HepG2 (cell line): ENCODE results near the gene IGFBP6. TPM values are rescaled to one million over a fixed set of nuclear protein-coding genes. Genes with fewer than 3 reads are reported as not detected.

Source experiments
- E2F1 ChIP-seq: sonication (generic); formaldehyde crosslinking; IDR thresholded peaks from 2 replicates; pipeline ENCODE4 v1.5.0; 2020; ENCODE audit warnings: missing genetic modification reagents
- HDAC1 ChIP-seq: sonication (generic); formaldehyde crosslinking; IDR thresholded peaks from 2 replicates; pipeline ENCODE4 v1.5.1; 2020; ENCODE audit warnings: mild to moderate bottlenecking, missing genetic modification reagents
- MTF2 ChIP-seq: sonication (generic); formaldehyde crosslinking; IDR thresholded peaks from 2 replicates; pipeline ENCODE4 v1.5.0; 2020; ENCODE audit warnings: missing genetic modification reagents, borderline replicate concordance
- NFKBIZ ChIP-seq: IDR thresholded peaks from 2 replicates; pipeline ENCODE4 v1.6.1; 2018; ENCODE audit warnings: missing genetic modification reagents, missing compliant biosample characterization
- PRDM15 ChIP-seq: sonication (generic); formaldehyde crosslinking; IDR thresholded peaks from 2 replicates; pipeline ENCODE4 v1.4.0; 2020; ENCODE audit warnings: missing genetic modification reagents
- RNF219 ChIP-seq: sonication (generic); formaldehyde crosslinking; IDR thresholded peaks from 2 replicates; pipeline ENCODE4 v1.5.0; 2020; ENCODE audit warnings: mild to moderate bottlenecking, missing genetic modification reagents
- RORA ChIP-seq: sonication (generic); formaldehyde crosslinking; IDR thresholded peaks from 2 replicates; pipeline ENCODE4 v1.5.0; 2020; ENCODE audit warnings: mild to moderate bottlenecking, missing genetic modification reagents, moderate library complexity
- ZFP91 ChIP-seq: sonication (generic); formaldehyde crosslinking; IDR thresholded peaks from 2 replicates; pipeline ENCODE4 v1.9.0; 2022; ENCODE audit warnings: missing genetic modification reagents, mild to moderate bottlenecking, borderline replicate concordance
- ZNF282 ChIP-seq: fragments of 450-650 bp; IDR thresholded peaks from 2 replicates; pipeline ENCODE4 v1.6.1; 2018; ENCODE audit not compliant: partially characterized antibody
- ZNF354B ChIP-seq: sonication (generic); formaldehyde crosslinking; IDR thresholded peaks from 2 replicates; pipeline ENCODE4 v1.8.0; 2022; ENCODE audit warnings: mild to moderate bottlenecking, missing genetic modification reagents
- ZNF609 ChIP-seq: sonication (generic); formaldehyde crosslinking; IDR thresholded peaks from 2 replicates; pipeline ENCODE4 v1.4.0; 2020; ENCODE audit warnings: mild to moderate bottlenecking, missing genetic modification reagents, borderline replicate concordance
- ZNF616 ChIP-seq: sonication (generic); formaldehyde crosslinking; IDR thresholded peaks from 2 replicates; pipeline ENCODE4 v1.5.0; 2020; ENCODE audit warnings: low read depth, mild to moderate bottlenecking, missing genetic modification reagents
- ZNF703 ChIP-seq: sonication (generic); formaldehyde crosslinking; IDR thresholded peaks from 2 replicates; pipeline ENCODE4 v1.5.1; 2020; ENCODE audit warnings: missing genetic modification reagents, mild to moderate bottlenecking, moderate library complexity, borderline replicate concordance
- ZNF790 ChIP-seq: sonication (generic); formaldehyde crosslinking; IDR thresholded peaks from 2 replicates; pipeline ENCODE4 v1.8.0; 2022; ENCODE audit warnings: missing genetic modification reagents, mild to moderate bottlenecking, borderline replicate concordance
- polyA plus RNA-seq, 8 experiments: library from polyadenylated mRNA; depleted of rRNA in 3 of 8; stranded (reverse) in 7 of 8; unstranded in 1 of 8; fragments of >200 nt; fragmentation: Illumina TruSeq in 4 of 8; extraction: Trizol in 4 of 8; gene quantifications; 2 replicates each; pipeline versions ENCODE4 v1.2.1 to v1.2.3, GENCODE V29; 2011 to 2016; ENCODE audit warnings: low read depth in 4 of 8, missing spikeins in 1 of 8, mixed read lengths in 1 of 8; ENCODE audit not compliant: insufficient read depth in 1 of 8
- total RNA-seq, 5 experiments: library from RNA; depleted of rRNA; stranded (reverse); fragments of >200 nt; fragmentation: Illumina TruSeq; extraction: Trizol; gene quantifications; 2 replicates each; pipeline ENCODE4 v1.2.3, GENCODE V29; 2016; ENCODE audit warnings: low read depth in 1 of 5

IGFBP6 gene
- total and polyA plus RNA-seq, 2 of the 13 experiments (the other 11 are each of a cell fraction or from before 2014, with no cell fraction given), result 3.9 to 25.2 TPM

- TF ChIP-seq ZFP91 (CRISPR knock-in tag) (peak; percentile 65; the same call in 1 of the 2 replicates), ZNF616 (no peak), ZNF282 (no peak), ZNF609 (CRISPR knock-in tag) (no peak), RNF219 (CRISPR knock-in tag) (no peak), MTF2 (CRISPR knock-in tag) (no peak), PRDM15 (no peak), NFKBIZ (CRISPR knock-in tag) (no peak), RORA (CRISPR knock-in tag) (no peak), HDAC1 (CRISPR knock-in tag) (no peak), ZNF703 (CRISPR knock-in tag) (no peak), E2F1 (CRISPR knock-in tag) (0 out of 2 replicates have a peak, but pooled peaks have one; percentile 28), ZNF790 (no peak), ZNF354B (CRISPR knock-in tag) (no peak)
These were observed 43.2 kb upstream of the IGFBP6 start (continued) for GRCh38 chr12:53054112-53054878.
